ENCODE measurements around the gene GRAMD2B. TPM values are rescaled to one million over a fixed set of nuclear protein-coding genes. Genes with fewer than 3 reads are reported as not detected.

Gene GRAMD2B
- total RNA-seq, 6 donors from 2014 or later, result 11.3 to 70.4 (median 17.7) TPM

GRCh38 chr5:126410623-126411022 is 12.6 kb upstream of the GRAMD2B start:
- Histone ChIP-seq H3K36me3 (no peaks in the 10 kb centered on the region), H3K27ac (no peak overlapping the region), H3K4me3 (no peak overlapping the region), H3K9me3 (no peaks in the 10 kb centered on the region), H3K4me1 (peaks cover 5 to 12% (median 12%) of the 10 kb centered on the region in 4 donors), H3K27me3 (no peaks in the 10 kb centered on the region)
- TF ChIP-seq EP300 (IDR thresholded peaks at IDR 0.05) (no peak), POLR2AphosphoS5 (IDR thresholded peaks at IDR 0.05) (no peak), POLR2A (IDR thresholded peaks at IDR 0.05) (no peak), CTCF (IDR thresholded peaks at IDR 0.05) (no peak)
- ATAC-seq (ENCODE audit: low FRiP score in 2 of 2) (no peak), DNase-seq (no peak)
- WGBS, 2 donors, result 78 to 83% methylated on average over 2 of the region's 2 CpGs

DNA sequence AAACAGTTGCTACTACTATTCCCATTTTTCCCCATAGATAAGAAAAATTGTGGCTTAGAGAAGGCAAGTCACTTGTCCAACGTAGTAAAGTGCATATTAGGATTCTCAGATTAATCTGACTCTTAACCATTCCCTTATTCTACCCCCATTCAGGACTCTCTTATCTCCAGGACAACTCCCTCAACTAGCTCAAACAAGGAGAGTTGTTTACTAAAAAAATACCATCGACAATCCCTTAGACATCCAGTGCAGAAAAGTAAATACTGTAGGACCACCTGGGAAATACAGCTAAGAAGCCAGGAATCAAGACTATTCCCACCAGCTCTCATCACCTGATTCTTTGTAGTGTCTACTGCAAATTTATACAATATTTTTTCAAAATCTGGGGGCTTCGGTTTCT is 9.4 kb upstream of the GRAMD2B start:
- peaks cover 5 to 17% (median 12%) of the 10 kb centered on the region in 4 donors for H3K4me1 ChIP-seq
- ATAC-seq (ENCODE audit: low FRiP score in 2 of 2) (no peak), DNase-seq (no peak)
- H3K4me3 ChIP-seq, result no peak overlapping the region
- WGBS, 2 donors, result 80 to 86% methylated on average over 3 of the region's 3 CpGs
- H3K27ac ChIP-seq, result no peak overlapping the region
- H3K9me3 ChIP-seq, result no peaks in the 10 kb centered on the region
- no peaks in the 10 kb centered on the region for H3K36me3 ChIP-seq
- no peaks in the 10 kb centered on the region for H3K27me3 ChIP-seq
- no peak for TF ChIP-seq POLR2A (IDR thresholded peaks at IDR 0.05)
- no peak for TF ChIP-seq POLR2AphosphoS5 (IDR thresholded peaks at IDR 0.05)
- no peak for TF ChIP-seq EP300 (IDR thresholded peaks at IDR 0.05)
- TF ChIP-seq CTCF (IDR thresholded peaks at IDR 0.05), result no peak

DNA sequence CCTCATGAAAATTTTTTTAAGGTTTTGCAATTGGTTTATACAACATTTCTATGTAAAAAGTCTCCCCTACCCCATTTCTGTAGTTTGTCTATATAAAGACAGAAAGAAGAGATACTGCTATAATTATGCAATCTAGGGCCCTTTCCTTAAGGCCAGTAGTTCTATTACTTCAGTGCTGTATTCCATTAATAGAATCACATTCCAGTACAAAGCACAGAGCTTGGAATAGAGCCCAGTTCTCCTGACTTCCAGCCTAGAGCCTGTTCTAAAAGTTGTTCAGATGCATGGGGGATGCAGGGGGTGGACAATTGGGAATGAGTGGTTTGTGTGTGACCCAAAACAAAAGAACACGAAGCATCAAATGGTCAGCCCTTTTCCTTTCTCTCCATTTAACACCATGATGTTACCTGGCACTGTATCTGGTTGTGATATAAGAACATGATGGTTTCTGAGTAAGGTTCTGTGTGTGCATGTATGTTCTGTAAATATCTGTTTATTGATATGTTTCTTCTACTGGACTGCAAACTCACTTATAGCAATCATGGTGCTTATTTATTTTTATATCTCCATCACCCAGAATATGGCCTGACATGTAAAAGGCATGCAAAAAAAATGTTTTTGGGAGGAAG is 8.2 kb upstream of the GRAMD2B start:
- Histone ChIP-seq H3K27me3 (no peaks in the 10 kb centered on the region), H3K4me3 (no peak overlapping the region), H3K27ac (peak overlapping the region in 3 of 4 donors; percentile 5 to 60 (median 21)), H3K4me1 (peaks cover 5 to 17% (median 12%) of the 10 kb centered on the region in 4 donors), H3K9me3 (no peaks in the 10 kb centered on the region), H3K36me3 (no peaks in the 10 kb centered on the region)
- 56 to 60% methylated on average over 1 of the region's 1 CpG for WGBS, 2 donors
- TF ChIP-seq POLR2AphosphoS5 (IDR thresholded peaks at IDR 0.05) (no peak), CTCF (IDR thresholded peaks at IDR 0.05) (no peak), POLR2A (IDR thresholded peaks at IDR 0.05) (no peak), EP300 (IDR thresholded peaks at IDR 0.05) (no peak)
- DNase-seq (no peak), ATAC-seq (ENCODE audit: low FRiP score in 2 of 2) (peak in 1 of 2 donors; percentile 72)

DNA sequence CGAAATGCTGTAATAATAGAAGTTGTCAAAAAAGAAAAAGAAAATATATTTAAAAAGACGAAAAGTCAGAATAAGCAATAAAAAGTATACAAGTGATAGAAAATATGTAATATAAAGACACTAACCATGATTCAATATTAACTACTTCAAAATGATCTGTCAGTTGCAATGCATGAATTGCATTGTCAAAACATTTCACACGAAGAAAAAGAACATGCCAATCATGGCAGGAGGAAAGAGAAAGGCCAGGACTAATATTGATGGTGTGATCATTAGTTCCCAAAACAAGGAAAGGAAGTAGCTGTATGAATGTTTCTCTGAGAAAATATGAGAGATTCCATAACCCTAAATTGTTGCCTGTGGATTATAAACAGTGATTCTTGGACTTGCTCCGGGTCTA is 7.4 kb upstream of the GRAMD2B start:
- Histone ChIP-seq H3K4me3 (no peak overlapping the region), H3K27me3 (no peaks in the 10 kb centered on the region), H3K27ac (peak overlapping the region in 1 of 4 donors; percentile 60), H3K4me1 (peaks cover 5 to 17% (median 12%) of the 10 kb centered on the region in 4 donors), H3K9me3 (no peaks in the 10 kb centered on the region), H3K36me3 (no peaks in the 10 kb centered on the region)
- DNase-seq, result no peak
- WGBS, 2 donors, result 67 to 72% methylated on average over 4 of the region's 4 CpGs
- ATAC-seq (ENCODE audit: low FRiP score in 2 of 2), result no peak
- TF ChIP-seq CTCF (IDR thresholded peaks at IDR 0.05) (no peak), POLR2AphosphoS5 (IDR thresholded peaks at IDR 0.05) (no peak), EP300 (IDR thresholded peaks at IDR 0.05) (no peak), POLR2A (IDR thresholded peaks at IDR 0.05) (no peak)

Data from upper lobe of left lung (tissue), 6 donors.